PC-3 (cell line): Measurements from ENCODE around the gene MAML3. TPM values are rescaled to one million over a fixed set of nuclear protein-coding genes. Genes with fewer than 3 reads are reported as not detected.
A peak's percentile ranks its signal among the peaks of the same experiment; 100 is the strongest.

ENCODE experiments used
- ATAC-seq: fragments of 200-7000 bp; cut with Tn5 transposase; 2 replicates; pipeline ENCODE4 v1.9.1; 2020; ENCODE audit warnings: mild to moderate bottlenecking, moderate library complexity
- BruUV-seq: library from RNA; stranded (reverse); fragments of 400-500 nt; replicated peaks from 2 replicates; lab custom pipeline; 2021; lab: Mats Ljungman, UMichigan
- CTCF ChIA-PET: fragments of 300-600 bp; sonication (Branson Sonifier 250); formaldehyde crosslinking; loops from one replicate; lab custom pipeline; 2022; ENCODE audit warnings: antibody characterized with exemption; lab: Charles Lee
- POLR2A ChIA-PET: fragments of 300-600 bp; sonication (Branson Sonifier 250); formaldehyde crosslinking; loops from one replicate; lab custom pipeline; 2022; ENCODE audit warnings: antibody characterized with exemption; ENCODE audit not compliant: unreplicated experiment; lab: Charles Lee
- DNase-seq: peaks from one replicate; pipeline ENCODE4 v3.0.0-alpha.2; 2015
- H2AFZ ChIP-seq: fragments of 300-600 bp; sonication (generic); 2 replicates; pipeline ENCODE4 v1.6.0; 2016; ENCODE audit warnings: antibody characterized with exemption, low read length
- H3F3A ChIP-seq: fragments of 300-600 bp; sonication (generic); one replicate; pipeline ENCODE4 v1.6.0; 2017; ENCODE audit warnings: antibody characterized with exemption, low read length, control low read depth, mild to moderate bottlenecking; ENCODE audit not compliant: unreplicated experiment
- H3K27ac ChIP-seq: fragments of 300-600 bp; sonication (generic); 2 replicates; pipeline ENCODE4 v1.5.1; 2016; ENCODE audit warnings: mild to moderate bottlenecking, low read length
- H3K27me3 ChIP-seq: fragments of 300-600 bp; sonication (generic); 2 replicates; pipeline ENCODE4 v1.6.1; 2016; ENCODE audit warnings: low read length, mixed read lengths
- H3K36me3 ChIP-seq: fragments of 300-600 bp; sonication (generic); 2 replicates; pipeline ENCODE4 v1.6.1; 2016; ENCODE audit warnings: low read depth, mixed run types, low read length, mixed read lengths
- H3K4me1 ChIP-seq: fragments of 300-600 bp; sonication (generic); 2 replicates; pipeline ENCODE4 v1.5.1; 2016; ENCODE audit warnings: low read length; ENCODE audit not compliant: insufficient read depth
- H3K4me2 ChIP-seq: fragments of 300-600 bp; sonication (generic); 2 replicates; pipeline ENCODE4 v1.6.0; 2016; ENCODE audit warnings: low read length
- H3K4me3 ChIP-seq: fragments of 300-600 bp; sonication (generic); 2 replicates; pipeline ENCODE4 v1.5.1; 2016; ENCODE audit warnings: mild to moderate bottlenecking, low read length, mixed read lengths
- H3K79me2 ChIP-seq: fragments of 300-600 bp; sonication (generic); 2 replicates; pipeline ENCODE4 v1.6.1; 2017; ENCODE audit warnings: low read length, mixed read lengths
- H3K9ac ChIP-seq: fragments of 300-600 bp; sonication (generic); 2 replicates; pipeline ENCODE4 v1.6.0; 2016; ENCODE audit warnings: mild to moderate bottlenecking, low read length
- H3K9me2 ChIP-seq: fragments of 300-600 bp; sonication (generic); replicated peaks from 2 replicates; pipeline ENCODE4 v1.6.1; 2016; ENCODE audit warnings: mixed run types, low read length, mixed read lengths
- H3K9me3 ChIP-seq: fragments of 300-600 bp; sonication (generic); 2 replicates; pipeline ENCODE4 v1.6.1; 2016; ENCODE audit warnings: low read length, mixed read lengths
- H4K20me1 ChIP-seq: fragments of 300-600 bp; sonication (generic); 2 replicates; pipeline ENCODE4 v1.6.1; 2016; ENCODE audit warnings: low read length, mixed read lengths
- CTCF ChIP-seq: fragments of 300-600 bp; sonication (generic); conservative IDR thresholded peaks from 2 replicates; pipeline ENCODE4 v1.5.1; 2017; ENCODE audit warnings: antibody characterized with exemption, low read depth, mild to moderate bottlenecking, low read length
- EZH2 ChIP-seq: fragments of 300-600 bp; sonication (generic); IDR thresholded peaks from one replicate; pipeline ENCODE4 v1.6.1; 2017; ENCODE audit warnings: antibody characterized with exemption, mild to moderate bottlenecking, low read length; ENCODE audit not compliant: unreplicated experiment
- EZH2phosphoT487 ChIP-seq: fragments of 300-600 bp; sonication (generic); IDR thresholded peaks from 2 replicates; pipeline ENCODE4 v1.6.1; 2018; ENCODE audit warnings: mild to moderate bottlenecking, antibody characterized with exemption, low read length, borderline replicate concordance
- intact Hi-C: fragments of 100-400 bp; cut with micrococcal nuclease; formaldehyde crosslinking; loops from 2 replicates; pipeline ENCODE4 v1.9.0; 2023
- total RNA-seq: library from RNA; depleted of rRNA; stranded (reverse); fragments of >200 nt; gene quantifications from 2 replicates; pipeline ENCODE4 v1.2.3, GENCODE V29; 2014

MAML3 gene
- total RNA-seq, 1 experiment from 2014 or later = 4.3 TPM

GRCh38 chr4:139908636-139909437, 245.1 kb downstream of the MAML3 start:
- TF ChIP-seq EZH2 (no peak), CTCF (no peak)
- H3K4me2 ChIP-seq = no peak overlapping the region
- no peak overlapping the region for H3K27ac ChIP-seq
- intact Hi-C loops = loop anchor here (10.0 kb wide), 1 partner anchor 174 kb away; no protein-coding TSS in a partner anchor
- H4K20me1 ChIP-seq = no peaks in the 10 kb centered on the region
- no peak overlapping the region for H2AFZ ChIP-seq
- no peaks in the 10 kb centered on the region for H3K9me3 ChIP-seq
- DNase-seq = no peak
- no peaks in the 10 kb centered on the region for H3K79me2 ChIP-seq
- no peak for ATAC-seq
- no peaks in the 10 kb centered on the region for H3K27me3 ChIP-seq
- CTCF ChIA-PET = no interaction called here
- POLR2A ChIA-PET = no interaction called here
- no peak overlapping the region for H3K4me3 ChIP-seq
- BruUV-seq = no TSS peak
- no peaks in the 10 kb centered on the region for H3K9me2 ChIP-seq
- no peak overlapping the region for H3K9ac ChIP-seq
- H3K4me1 ChIP-seq = peaks cover 14% of the 10 kb centered on the region
- no peaks in the 10 kb centered on the region for H3F3A ChIP-seq
- no peaks in the 10 kb centered on the region for H3K36me3 ChIP-seq

GRCh38 chr4:139907001-139907809, 246.8 kb downstream of the MAML3 start:
- no peaks in the 10 kb centered on the region for H3F3A ChIP-seq
- no peaks in the 10 kb centered on the region for H3K79me2 ChIP-seq

More at GRCh38 chr4:139907001-139907809, 246.8 kb downstream of the MAML3 start:
- Histone ChIP-seq H3K4me2 (no peak overlapping the region), H3K27ac (no peak overlapping the region), H3K27me3 (no peaks in the 10 kb centered on the region), H2AFZ (no peak overlapping the region), H4K20me1 (no peaks in the 10 kb centered on the region), H3K4me1 (peaks cover 5% of the 10 kb centered on the region; the same call in 1 of the 2 replicates), H3K9me3 (no peaks in the 10 kb centered on the region), H3K36me3 (no peaks in the 10 kb centered on the region), H3K9ac (no peak overlapping the region), H3K9me2 (no peaks in the 10 kb centered on the region), H3K4me3 (no peak overlapping the region)
- intact Hi-C loops = loop anchor here (10.0 kb wide), 1 partner anchor 172 kb away; no protein-coding TSS in a partner anchor
- ATAC-seq (no peak), DNase-seq (peak; percentile 2)
- BruUV-seq = no TSS peak
- TF ChIP-seq CTCF = no peak
- TF ChIP-seq EZH2phosphoT487 = no peak
- no peak for TF ChIP-seq EZH2
- ChIA-PET CTCF (no interaction called here), POLR2A (no interaction called here)
